ENCODE measurements around the gene ATP11B. TPM values are rescaled to one million over a fixed set of nuclear protein-coding genes. Genes with fewer than 3 reads are reported as not detected.
"Not testable (repeated sequence)": the region's sequence is repeated elsewhere in the genome, so short reads cannot be mapped to it uniquely, and the experiment has no call there.

The ATP11B gene
- total RNA-seq, 2 donors from 2014 or later = 100 to 129 TPM

GRCh38 chr3:182862159-182862860 is 69.0 kb downstream of the ATP11B start:
- DNase-seq = no peak
- Histone ChIP-seq H3K27ac (no peak overlapping the region), H3K36me3 (no peaks in the 10 kb centered on the region), H3K27me3 (no peaks in the 10 kb centered on the region), H3K4me3 (no peak overlapping the region), H3K9ac (ENCODE audit: low read depth in 2 of 2, low read length in 2 of 2) (no peak overlapping the region), H3K4me1 (no peaks in the 10 kb centered on the region), H3K9me3 (no peaks in the 10 kb centered on the region)
- intact Hi-C loops (cut with DNase I) = no loop called here
- no peak for TF ChIP-seq CTCF (IDR thresholded peaks at IDR 0.05)

- Histone ChIP-seq H3K27ac (no peak overlapping the region), H3K27me3 (no peaks in the 10 kb centered on the region), H3K9me3 (no peaks in the 10 kb centered on the region), H3K4me1 (no peaks in the 10 kb centered on the region), H3K9ac (ENCODE audit: low read depth in 2 of 2, low read length in 2 of 2) (no peak overlapping the region), H3K4me3 (no peak overlapping the region), H3K36me3 (peaks cover 7% of the 10 kb centered on the region)
- no peak for TF ChIP-seq CTCF (IDR thresholded peaks at IDR 0.05)
- intact Hi-C loops (cut with DNase I) = no loop called here
- DNase-seq = no peak
These were observed 75.8 kb downstream of the ATP11B start for GRCh38 chr3:182869059-182869458.

GRCh38 chr3:182870917-182871316 is 77.6 kb downstream of the ATP11B start:
- DNase-seq = not testable (repeated sequence)

GRCh38 chr3:182879031-182879611 is 85.8 kb downstream of the ATP11B start:
- H3K9me3 ChIP-seq = no peaks in the 10 kb centered on the region
- H3K27me3 ChIP-seq = no peaks in the 10 kb centered on the region
- no peak overlapping the region for H3K27ac ChIP-seq
- no peaks in the 10 kb centered on the region for H3K4me1 ChIP-seq
- no peak overlapping the region for H3K4me3 ChIP-seq
- no peak for TF ChIP-seq CTCF (IDR thresholded peaks at IDR 0.05)
- H3K9ac ChIP-seq (ENCODE audit: low read depth in 2 of 2, low read length in 2 of 2) = no peak overlapping the region
- intact Hi-C loops (cut with DNase I) = no loop called here
- H3K36me3 ChIP-seq = no peaks in the 10 kb centered on the region
- DNase-seq = no peak

More at GRCh38 chr3:182870917-182871316, 77.6 kb downstream of the ATP11B start:
- H3K9ac ChIP-seq (ENCODE audit: low read depth in 2 of 2, low read length in 2 of 2); H3K9me3 ChIP-seq; H3K4me3 ChIP-seq; H3K27me3 ChIP-seq; H3K4me1 ChIP-seq; intact Hi-C loops (cut with DNase I); H3K36me3 ChIP-seq; H3K27ac ChIP-seq: not testable (repeated sequence)

- intact Hi-C loops (cut with DNase I) = no loop called here
- Histone ChIP-seq H3K27ac (no peak overlapping the region), H3K9ac (ENCODE audit: low read depth in 2 of 2, low read length in 2 of 2) (no peak overlapping the region), H3K9me3 (no peaks in the 10 kb centered on the region), H3K36me3 (peaks cover 13% of the 10 kb centered on the region), H3K4me1 (no peaks in the 10 kb centered on the region), H3K4me3 (no peak overlapping the region), H3K27me3 (no peaks in the 10 kb centered on the region)
- DNase-seq = no peak
- no peak for TF ChIP-seq CTCF (IDR thresholded peaks at IDR 0.05)
These were observed 93.2 kb downstream of the ATP11B start for GRCh38 chr3:182886497-182886896.

- Histone ChIP-seq H3K36me3 (peaks cover 10% of the 10 kb centered on the region), H3K27ac (no peak overlapping the region), H3K27me3 (no peaks in the 10 kb centered on the region), H3K9me3 (no peaks in the 10 kb centered on the region), H3K4me3 (no peak overlapping the region), H3K9ac (ENCODE audit: low read depth in 2 of 2, low read length in 2 of 2) (no peak overlapping the region), H3K4me1 (no peaks in the 10 kb centered on the region)
- intact Hi-C loops (cut with DNase I) = no loop called here
- no peak for DNase-seq
- no peak for TF ChIP-seq CTCF (IDR thresholded peaks at IDR 0.05)
These were observed 96.8 kb downstream of the ATP11B start for GRCh38 chr3:182889948-182890629.
